ENCODE data around the gene KCND3.

The KCND3 gene

GRCh38 chr1:111729271-111729921, 260.1 kb downstream of the KCND3 start:
- TF ChIP-seq, protein P1, sequence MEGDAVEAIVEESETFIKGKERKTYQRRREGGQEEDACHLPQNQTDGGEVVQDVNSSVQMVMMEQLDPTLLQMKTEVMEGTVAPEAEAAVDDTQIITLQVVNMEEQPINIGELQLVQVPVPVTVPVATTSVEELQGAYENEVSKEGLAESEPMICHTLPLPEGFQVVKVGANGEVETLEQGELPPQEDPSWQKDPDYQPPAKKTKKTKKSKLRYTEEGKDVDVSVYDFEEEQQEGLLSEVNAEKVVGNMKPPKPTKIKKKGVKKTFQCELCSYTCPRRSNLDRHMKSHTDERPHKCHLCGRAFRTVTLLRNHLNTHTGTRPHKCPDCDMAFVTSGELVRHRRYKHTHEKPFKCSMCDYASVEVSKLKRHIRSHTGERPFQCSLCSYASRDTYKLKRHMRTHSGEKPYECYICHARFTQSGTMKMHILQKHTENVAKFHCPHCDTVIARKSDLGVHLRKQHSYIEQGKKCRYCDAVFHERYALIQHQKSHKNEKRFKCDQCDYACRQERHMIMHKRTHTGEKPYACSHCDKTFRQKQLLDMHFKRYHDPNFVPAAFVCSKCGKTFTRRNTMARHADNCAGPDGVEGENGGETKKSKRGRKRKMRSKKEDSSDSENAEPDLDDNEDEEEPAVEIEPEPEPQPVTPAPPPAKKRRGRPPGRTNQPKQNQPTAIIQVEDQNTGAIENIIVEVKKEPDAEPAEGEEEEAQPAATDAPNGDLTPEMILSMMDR (IDR thresholded peaks at IDR 0.05; ENCODE audit: low read depth, low read length, missing control alignments): no peak
- DNase-seq (ENCODE audit: low read depth): no peak
- no peak overlapping the region for H3K4me3 ChIP-seq (ENCODE audit: low read depth, low read length)

- no peak overlapping the region for H3K4me3 ChIP-seq (ENCODE audit: low read depth, low read length)
- TF ChIP-seq, protein P1 (IDR thresholded peaks at IDR 0.05; ENCODE audit: low read depth, low read length, missing control alignments): no peak
- no peak for DNase-seq (ENCODE audit: low read depth)
These were observed 262.4 kb downstream of the KCND3 start for GRCh38 chr1:111727056-111727455.

GRCh38 chr1:111725192-111725591, 264.3 kb downstream of the KCND3 start:
- no peak overlapping the region for H3K4me3 ChIP-seq (ENCODE audit: low read depth, low read length)
- TF ChIP-seq, protein P1 (IDR thresholded peaks at IDR 0.05; ENCODE audit: low read depth, low read length, missing control alignments): no peak
- no peak for DNase-seq (ENCODE audit: low read depth)

DNA sequence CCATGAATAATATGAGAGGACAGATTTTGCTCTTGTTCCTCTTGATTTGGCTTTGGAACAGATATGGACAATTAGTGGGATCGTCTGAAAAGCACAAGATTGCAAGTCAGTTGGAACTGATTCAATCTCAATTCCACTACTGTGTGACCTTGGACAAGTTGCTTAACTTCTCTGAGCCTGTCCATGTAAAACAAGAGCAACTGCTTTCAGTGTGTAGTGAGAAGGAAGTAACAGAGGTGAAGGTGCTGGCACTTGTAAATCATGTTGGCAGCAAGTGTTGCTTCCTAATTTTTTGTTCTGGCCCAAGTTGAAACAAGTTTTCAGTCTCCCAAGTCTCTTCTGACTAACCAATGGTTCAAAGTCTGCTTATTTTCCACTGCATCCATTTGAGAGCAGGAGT, 265.6 kb downstream of the KCND3 start:
- DNase-seq (ENCODE audit: low read depth): no peak
- TF ChIP-seq, protein P1 (IDR thresholded peaks at IDR 0.05; ENCODE audit: low read depth, low read length, missing control alignments): no peak
- H3K4me3 ChIP-seq (ENCODE audit: low read depth, low read length): no peak overlapping the region

GRCh38 chr1:111723091-111723806, 266.2 kb downstream of the KCND3 start:
- TF ChIP-seq, protein P1 (IDR thresholded peaks at IDR 0.05; ENCODE audit: low read depth, low read length, missing control alignments): no peak
- no peak overlapping the region for H3K4me3 ChIP-seq (ENCODE audit: low read depth, low read length)
- no peak for DNase-seq (ENCODE audit: low read depth)

DNA sequence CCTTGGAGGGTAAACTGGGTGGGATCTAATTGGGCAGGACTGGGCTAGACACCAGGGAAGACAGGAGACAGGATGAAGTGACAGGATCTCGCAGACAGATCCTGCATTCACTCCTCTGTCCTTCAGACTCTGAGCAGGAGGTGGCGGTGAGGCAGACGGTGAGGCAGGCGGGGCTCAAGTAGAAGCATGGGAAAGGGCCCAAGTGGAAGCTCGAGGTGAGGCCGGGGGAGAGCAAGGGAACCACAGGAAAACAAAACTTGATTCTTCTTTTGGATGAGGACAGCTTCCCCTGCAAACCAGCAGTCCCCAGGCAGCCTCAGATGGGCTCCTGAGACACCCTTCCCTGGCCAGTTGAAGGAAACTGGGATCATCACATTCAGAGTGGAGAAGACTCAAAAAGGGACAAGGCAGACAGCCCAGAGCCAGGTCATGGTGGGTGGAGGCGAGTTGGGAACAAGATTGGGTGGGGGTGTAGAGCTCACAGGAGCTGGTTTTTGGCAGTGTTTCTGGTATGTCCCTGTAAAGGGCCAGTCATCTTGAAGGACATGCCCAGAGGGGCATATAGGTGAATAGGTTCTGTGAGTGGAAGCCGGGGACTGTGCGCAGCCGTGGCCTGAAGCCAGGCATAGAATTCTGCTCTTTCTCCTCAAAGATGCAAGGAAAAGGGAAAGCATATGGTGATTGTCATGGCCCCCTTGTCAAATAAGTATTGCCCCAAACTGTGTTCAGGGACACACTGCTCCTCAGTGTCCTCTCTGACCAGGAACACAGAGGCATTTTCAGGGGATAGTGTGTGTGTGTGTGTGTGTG, 268.3 kb downstream of the KCND3 start:
- TF ChIP-seq, protein P1 (IDR thresholded peaks at IDR 0.05; ENCODE audit: low read depth, low read length, missing control alignments): no peak
- DNase-seq (ENCODE audit: low read depth): no peak
- H3K4me3 ChIP-seq (ENCODE audit: low read depth, low read length): no peak overlapping the region
